Measurements from ENCODE around the gene ZP2. TPM values are rescaled to one million over a fixed set of nuclear protein-coding genes. Genes with fewer than 3 reads are reported as not detected.
"Not testable (repeated sequence)": the region's sequence is repeated elsewhere in the genome, so short reads cannot be mapped to it uniquely, and the experiment has no call there.

The ZP2 gene
- total and polyA plus RNA-seq, 9 donors = 0.36 to 1.1 (median 0.37) TPM; not detected in 6

- Histone ChIP-seq H3K36me3 (no peaks in the 10 kb centered on the region), H3K27ac (no peak overlapping the region), H3K9me3 (no peaks in the 10 kb centered on the region), H3K4me1 (ENCODE audit: insufficient read depth) (no peaks in the 10 kb centered on the region), H3K27me3 (no peaks in the 10 kb centered on the region), H3K4me3 (no peak overlapping the region)
- TF ChIP-seq EP300 (IDR thresholded peaks at IDR 0.05) (no peak), CTCF (IDR thresholded peaks at IDR 0.05) (no peak), POLR2A (IDR thresholded peaks at IDR 0.05) (no peak)
- no peak for DNase-seq
- WGBS, 3 donors = 33 to 49% (median 36%) methylated on average over 7 of the region's 7 CpGs
- intact Hi-C loops (cut with DNase I) = no loop called here
These were observed 8.1 kb downstream of the ZP2 start for GRCh38 chr16:21203155-21203797.

- DNase-seq = no peak
- intact Hi-C loops (cut with DNase I) = no loop called here
- no peaks in the 10 kb centered on the region for H3K9me3 ChIP-seq
- no peaks in the 10 kb centered on the region for H3K36me3 ChIP-seq
- no peak overlapping the region for H3K27ac ChIP-seq
- H3K4me1 ChIP-seq (ENCODE audit: insufficient read depth) = no peaks in the 10 kb centered on the region
- no peak for TF ChIP-seq CTCF (IDR thresholded peaks at IDR 0.05)
- no peak for TF ChIP-seq EP300 (IDR thresholded peaks at IDR 0.05)
- TF ChIP-seq POLR2A (IDR thresholded peaks at IDR 0.05) = no peak
- no peak overlapping the region for H3K4me3 ChIP-seq
- no peaks in the 10 kb centered on the region for H3K27me3 ChIP-seq
- WGBS, 3 donors = 59 to 75% (median 60%) methylated on average over 5 of the region's 5 CpGs
These were observed 11.7 kb downstream of the ZP2 start for GRCh38 chr16:21199607-21200218.

GRCh38 chr16:21197621-21198020, 13.8 kb downstream of the ZP2 start:
- 53 to 76% (median 56%) methylated on average over 3 of the region's 3 CpGs for whole genome bisulfite sequencing, 3 donors
- Histone ChIP-seq H3K36me3 (no peaks in the 10 kb centered on the region), H3K4me3 (no peak overlapping the region), H3K9me3 (no peaks in the 10 kb centered on the region), H3K27ac (no peak overlapping the region), H3K4me1 (ENCODE audit: insufficient read depth) (no peaks in the 10 kb centered on the region), H3K27me3 (no peaks in the 10 kb centered on the region)
- intact Hi-C loops (cut with DNase I) = no loop called here
- DNase-seq = no peak
- TF ChIP-seq CTCF (IDR thresholded peaks at IDR 0.05) = no peak
- no peak for TF ChIP-seq POLR2A (IDR thresholded peaks at IDR 0.05)
- no peak for TF ChIP-seq EP300 (IDR thresholded peaks at IDR 0.05)

- no peak for DNase-seq
- H3K27me3 ChIP-seq = no peaks in the 10 kb centered on the region
- 83 to 94% (median 92%) methylated on average over 1 of the region's 1 CpG for WGBS, 3 donors
- H3K9me3 ChIP-seq = no peaks in the 10 kb centered on the region
- H3K36me3 ChIP-seq = no peaks in the 10 kb centered on the region
- H3K27ac ChIP-seq = no peak overlapping the region
- no peaks in the 10 kb centered on the region for H3K4me1 ChIP-seq (ENCODE audit: insufficient read depth)
- no peak for TF ChIP-seq CTCF (IDR thresholded peaks at IDR 0.05)
- TF ChIP-seq POLR2A (IDR thresholded peaks at IDR 0.05) = no peak
- no peak overlapping the region for H3K4me3 ChIP-seq
- intact Hi-C loops (cut with DNase I) = no loop called here
These were observed 14.3 kb downstream of the ZP2 start for GRCh38 chr16:21197112-21197511.

GRCh38 chr16:21195330-21195729, 16.0 kb downstream of the ZP2 start:
- H3K27ac ChIP-seq; H3K4me1 ChIP-seq (ENCODE audit: insufficient read depth): not testable (repeated sequence)

More at GRCh38 chr16:21195330-21195729, 16.0 kb downstream of the ZP2 start:
- 92 to 95% (median 93%) methylated on average over 8 of the region's 8 CpGs for WGBS, 3 donors
- DNase-seq; H3K4me3 ChIP-seq; H3K36me3 ChIP-seq; H3K9me3 ChIP-seq; H3K27me3 ChIP-seq; intact Hi-C loops (cut with DNase I): not testable (repeated sequence)

All from ovary (tissue), 9 donors.